ENCODE data around the gene TRMT112. TPM values are rescaled to one million over a fixed set of nuclear protein-coding genes. Genes with fewer than 3 reads are reported as not detected.

TRMT112 gene
- total and polyA plus RNA-seq, 4 donors: 52.5 to 137 (median 131) TPM

DNA sequence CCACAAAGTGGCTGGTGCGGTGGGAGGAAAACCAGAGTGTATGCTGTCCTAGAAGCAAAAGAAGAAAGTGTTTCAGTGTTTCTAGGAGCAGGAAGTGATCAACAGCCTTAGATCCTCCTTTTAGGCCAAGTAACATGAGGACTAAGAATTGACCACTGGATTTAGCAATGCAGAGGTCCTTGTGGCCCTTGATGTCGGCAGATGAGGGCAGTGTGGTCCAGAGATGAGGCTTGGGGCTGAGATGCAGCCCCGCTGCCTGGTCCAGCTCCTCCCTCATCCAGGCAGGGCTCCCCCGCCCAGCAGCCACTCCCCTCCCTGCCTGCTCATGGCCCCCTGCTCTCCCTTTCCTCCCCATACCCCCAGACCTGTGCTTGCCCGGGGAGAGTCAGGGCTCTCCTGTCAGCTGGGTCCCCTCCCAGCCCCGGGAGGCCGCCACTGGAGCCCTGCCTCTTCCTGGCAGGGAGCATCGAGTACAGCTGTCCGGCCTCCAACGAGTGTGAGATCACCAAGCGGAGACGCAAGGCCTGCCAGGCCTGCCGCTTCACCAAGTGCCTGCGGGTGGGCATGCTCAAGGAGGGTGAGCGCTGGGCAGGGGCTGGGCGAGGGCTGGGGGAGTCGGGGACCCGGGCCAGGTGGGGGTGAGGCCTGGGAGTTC lies 3.7 kb downstream of the TRMT112 start (continued):
- TF ChIP-seq, protein P1, sequence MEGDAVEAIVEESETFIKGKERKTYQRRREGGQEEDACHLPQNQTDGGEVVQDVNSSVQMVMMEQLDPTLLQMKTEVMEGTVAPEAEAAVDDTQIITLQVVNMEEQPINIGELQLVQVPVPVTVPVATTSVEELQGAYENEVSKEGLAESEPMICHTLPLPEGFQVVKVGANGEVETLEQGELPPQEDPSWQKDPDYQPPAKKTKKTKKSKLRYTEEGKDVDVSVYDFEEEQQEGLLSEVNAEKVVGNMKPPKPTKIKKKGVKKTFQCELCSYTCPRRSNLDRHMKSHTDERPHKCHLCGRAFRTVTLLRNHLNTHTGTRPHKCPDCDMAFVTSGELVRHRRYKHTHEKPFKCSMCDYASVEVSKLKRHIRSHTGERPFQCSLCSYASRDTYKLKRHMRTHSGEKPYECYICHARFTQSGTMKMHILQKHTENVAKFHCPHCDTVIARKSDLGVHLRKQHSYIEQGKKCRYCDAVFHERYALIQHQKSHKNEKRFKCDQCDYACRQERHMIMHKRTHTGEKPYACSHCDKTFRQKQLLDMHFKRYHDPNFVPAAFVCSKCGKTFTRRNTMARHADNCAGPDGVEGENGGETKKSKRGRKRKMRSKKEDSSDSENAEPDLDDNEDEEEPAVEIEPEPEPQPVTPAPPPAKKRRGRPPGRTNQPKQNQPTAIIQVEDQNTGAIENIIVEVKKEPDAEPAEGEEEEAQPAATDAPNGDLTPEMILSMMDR (IDR thresholded peaks at IDR 0.05; ENCODE audit: low read depth, low read length, missing input control): no peak

DNA sequence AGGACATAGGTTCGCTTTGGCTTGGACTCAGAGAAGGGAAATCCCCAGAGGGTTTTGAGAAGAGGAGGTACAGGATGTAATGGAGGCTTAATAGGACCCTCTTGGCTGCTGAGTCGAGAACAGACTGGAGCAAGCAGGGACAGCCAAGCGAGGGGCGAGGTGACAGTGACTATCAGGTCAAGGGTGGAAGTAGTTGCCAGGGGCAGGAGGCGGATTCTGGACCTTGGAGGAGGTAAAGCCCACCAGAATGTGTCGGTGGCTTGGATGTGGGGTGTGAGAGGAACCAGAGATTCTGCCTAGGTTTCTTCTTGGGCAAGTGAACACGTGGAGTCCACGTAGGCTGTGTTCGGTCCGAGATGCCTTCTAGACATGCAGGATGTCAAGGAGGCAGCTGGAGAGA lies 4.4 kb downstream of the TRMT112 start:
- Histone ChIP-seq H3K27ac (ENCODE audit: low read depth in 1 of 2, low read length in 2 of 2) (no peak overlapping the region), H3K27me3 (ENCODE audit: control insufficient read depth in 4 of 4, insufficient read depth in 4 of 4, low read length in 3 of 4) (no peaks in the 10 kb centered on the region), H3K4me1 (ENCODE audit: control insufficient read depth in 4 of 4, insufficient read depth in 4 of 4, low read length in 3 of 4) (peaks cover 1 to 54% (median 39%) of the 10 kb centered on the region in 4 donors), H3K9ac (ENCODE audit: low read depth in 1 of 2, low read length in 2 of 2) (no peak overlapping the region), H3K4me3 (ENCODE audit: low read depth in 1 of 3, low read length in 3 of 3) (no peak overlapping the region), H3K9me3 (ENCODE audit: control insufficient read depth in 4 of 4, low read length in 3 of 4) (no peaks in the 10 kb centered on the region), H3K36me3 (ENCODE audit: control insufficient read depth in 4 of 4, insufficient read depth in 3 of 4, low read depth in 1 of 4, low read length in 3 of 4) (peaks cover 4 to 26% (median 9%) of the 10 kb centered on the region in 4 donors)
- 94% methylated on average over 10 of the region's 10 CpGs for WGBS
- no peak for TF ChIP-seq YY1 (IDR thresholded peaks at IDR 0.05)
- TF ChIP-seq JUND (IDR thresholded peaks at IDR 0.05): no peak
- TF ChIP-seq TAF1 (conservative IDR thresholded peaks at IDR 0.05): no peak
- no peak for TF ChIP-seq HNF4G (IDR thresholded peaks at IDR 0.05)
- TF ChIP-seq FOXA1 (IDR thresholded peaks at IDR 0.05): no peak
- TF ChIP-seq, protein P1 (IDR thresholded peaks at IDR 0.05; ENCODE audit: low read depth, low read length, missing input control): no peak
- TF ChIP-seq HNF4A (conservative IDR thresholded peaks at IDR 0.05): no peak
- TF ChIP-seq RAD21 (IDR thresholded peaks at IDR 0.05): no peak
- TF ChIP-seq, protein P2, sequence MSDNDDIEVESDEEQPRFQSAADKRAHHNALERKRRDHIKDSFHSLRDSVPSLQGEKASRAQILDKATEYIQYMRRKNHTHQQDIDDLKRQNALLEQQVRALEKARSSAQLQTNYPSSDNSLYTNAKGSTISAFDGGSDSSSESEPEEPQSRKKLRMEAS (IDR thresholded peaks at IDR 0.05): no peak
- no peak for TF ChIP-seq RXRA (IDR thresholded peaks at IDR 0.05)
- TF ChIP-seq, protein P3, sequence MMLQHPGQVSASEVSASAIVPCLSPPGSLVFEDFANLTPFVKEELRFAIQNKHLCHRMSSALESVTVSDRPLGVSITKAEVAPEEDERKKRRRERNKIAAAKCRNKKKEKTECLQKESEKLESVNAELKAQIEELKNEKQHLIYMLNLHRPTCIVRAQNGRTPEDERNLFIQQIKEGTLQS (IDR thresholded peaks at IDR 0.05): no peak
- TF ChIP-seq, protein P4, sequence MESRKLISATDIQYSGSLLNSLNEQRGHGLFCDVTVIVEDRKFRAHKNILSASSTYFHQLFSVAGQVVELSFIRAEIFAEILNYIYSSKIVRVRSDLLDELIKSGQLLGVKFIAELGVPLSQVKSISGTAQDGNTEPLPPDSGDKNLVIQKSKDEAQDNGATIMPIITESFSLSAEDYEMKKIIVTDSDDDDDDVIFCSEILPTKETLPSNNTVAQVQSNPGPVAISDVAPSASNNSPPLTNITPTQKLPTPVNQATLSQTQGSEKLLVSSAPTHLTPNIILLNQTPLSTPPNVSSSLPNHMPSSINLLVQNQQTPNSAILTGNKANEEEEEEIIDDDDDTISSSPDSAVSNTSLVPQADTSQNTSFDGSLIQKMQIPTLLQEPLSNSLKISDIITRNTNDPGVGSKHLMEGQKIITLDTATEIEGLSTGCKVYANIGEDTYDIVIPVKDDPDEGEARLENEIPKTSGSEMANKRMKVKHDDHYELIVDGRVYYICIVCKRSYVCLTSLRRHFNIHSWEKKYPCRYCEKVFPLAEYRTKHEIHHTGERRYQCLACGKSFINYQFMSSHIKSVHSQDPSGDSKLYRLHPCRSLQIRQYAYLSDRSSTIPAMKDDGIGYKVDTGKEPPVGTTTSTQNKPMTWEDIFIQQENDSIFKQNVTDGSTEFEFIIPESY (IDR thresholded peaks at IDR 0.05): no peak
- no peak for TF ChIP-seq NR2F2 (IDR thresholded peaks at IDR 0.05)
- no peak for TF ChIP-seq EGR1 (IDR thresholded peaks at IDR 0.05; ENCODE audit: low read depth in 2 of 2)
- TF ChIP-seq GABPA (IDR thresholded peaks at IDR 0.05 in 1 of 2, conservative IDR thresholded peaks at IDR 0.05 in 1 of 2): no peak
- TF ChIP-seq SP1 (IDR thresholded peaks at IDR 0.05): no peak
- TF ChIP-seq, protein P5, sequence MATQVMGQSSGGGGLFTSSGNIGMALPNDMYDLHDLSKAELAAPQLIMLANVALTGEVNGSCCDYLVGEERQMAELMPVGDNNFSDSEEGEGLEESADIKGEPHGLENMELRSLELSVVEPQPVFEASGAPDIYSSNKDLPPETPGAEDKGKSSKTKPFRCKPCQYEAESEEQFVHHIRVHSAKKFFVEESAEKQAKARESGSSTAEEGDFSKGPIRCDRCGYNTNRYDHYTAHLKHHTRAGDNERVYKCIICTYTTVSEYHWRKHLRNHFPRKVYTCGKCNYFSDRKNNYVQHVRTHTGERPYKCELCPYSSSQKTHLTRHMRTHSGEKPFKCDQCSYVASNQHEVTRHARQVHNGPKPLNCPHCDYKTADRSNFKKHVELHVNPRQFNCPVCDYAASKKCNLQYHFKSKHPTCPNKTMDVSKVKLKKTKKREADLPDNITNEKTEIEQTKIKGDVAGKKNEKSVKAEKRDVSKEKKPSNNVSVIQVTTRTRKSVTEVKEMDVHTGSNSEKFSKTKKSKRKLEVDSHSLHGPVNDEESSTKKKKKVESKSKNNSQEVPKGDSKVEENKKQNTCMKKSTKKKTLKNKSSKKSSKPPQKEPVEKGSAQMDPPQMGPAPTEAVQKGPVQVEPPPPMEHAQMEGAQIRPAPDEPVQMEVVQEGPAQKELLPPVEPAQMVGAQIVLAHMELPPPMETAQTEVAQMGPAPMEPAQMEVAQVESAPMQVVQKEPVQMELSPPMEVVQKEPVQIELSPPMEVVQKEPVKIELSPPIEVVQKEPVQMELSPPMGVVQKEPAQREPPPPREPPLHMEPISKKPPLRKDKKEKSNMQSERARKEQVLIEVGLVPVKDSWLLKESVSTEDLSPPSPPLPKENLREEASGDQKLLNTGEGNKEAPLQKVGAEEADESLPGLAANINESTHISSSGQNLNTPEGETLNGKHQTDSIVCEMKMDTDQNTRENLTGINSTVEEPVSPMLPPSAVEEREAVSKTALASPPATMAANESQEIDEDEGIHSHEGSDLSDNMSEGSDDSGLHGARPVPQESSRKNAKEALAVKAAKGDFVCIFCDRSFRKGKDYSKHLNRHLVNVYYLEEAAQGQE (IDR thresholded peaks at IDR 0.05): no peak
- no peak for DNase-seq (ENCODE audit: low spot score)

Data from liver (tissue), 9 donors.